HL-60 (cell line): ENCODE results near the gene DYNLT4.

Source experiments
- DNase-seq, 2 experiments: peaks; one replicate each; pipeline ENCODE4 v3.0.0-alpha.2; 2010 to 2020; ENCODE audit warnings: low read depth in 1 of 2, low spot score in 1 of 2
- H3K27ac ChIP-seq: fragments of 250-450 bp; sonication (Bioruptor Pico); replicated peaks from 2 replicates; pipeline ENCODE4 v1.5.1; 2020; ENCODE audit warnings: mild to moderate bottlenecking, moderate library complexity
- H3K27me3 ChIP-seq: fragments of 250-450 bp; sonication (Bioruptor Pico); 2 replicates; pipeline ENCODE4 v1.5.1; 2021; ENCODE audit warnings: mild to moderate bottlenecking, moderate library complexity; ENCODE audit not compliant: insufficient read depth, poor library complexity, severe bottlenecking
- H3K4me3 ChIP-seq: replicated peaks from 2 replicates; pipeline ENCODE4 v1.5.1; 2011; ENCODE audit warnings: mild to moderate bottlenecking, control low read depth, low read length; ENCODE audit not compliant: insufficient read depth
- CTCF ChIP-seq: IDR thresholded peaks from one replicate; pipeline ENCODE4 v1.5.1; 2011; ENCODE audit warnings: low read length, control low read depth, inconsistent platforms; ENCODE audit not compliant: insufficient read depth
- GABPA ChIP-seq: IDR thresholded peaks from 2 replicates; pipeline ENCODE4 v1.6.1; 2012; ENCODE audit warnings: low read depth
- POLR2AphosphoS5 ChIP-seq: IDR thresholded peaks from 2 replicates; pipeline ENCODE4 v1.6.1; 2012; ENCODE audit warnings: low read depth
- REST ChIP-seq: IDR thresholded peaks from 2 replicates; pipeline ENCODE4 v1.6.1; 2012; ENCODE audit warnings: low read depth; ENCODE audit not compliant: insufficient replicate concordance
- SPI1 ChIP-seq: IDR thresholded peaks from 2 replicates; pipeline ENCODE4 v1.6.1; 2012; ENCODE audit warnings: low read depth, mild to moderate bottlenecking, borderline replicate concordance

The DYNLT4 gene

GRCh38 chr1:44848456-44849181 is 41.5 kb upstream of the DYNLT4 start:
- H3K27ac ChIP-seq, result no peak overlapping the region
- H3K27me3 ChIP-seq, result no peaks in the 10 kb centered on the region
- no peak overlapping the region for H3K4me3 ChIP-seq
- no peak for DNase-seq
- no peak for TF ChIP-seq POLR2AphosphoS5
- no peak for TF ChIP-seq CTCF
- TF ChIP-seq SPI1, result no peak
- no peak for TF ChIP-seq REST
- no peak for TF ChIP-seq GABPA

GRCh38 chr1:44847845-44848244 is 40.7 kb upstream of the DYNLT4 start:
- no peak for DNase-seq
- Histone ChIP-seq H3K27me3 (peaks cover under 1% of the 10 kb centered on the region), H3K4me3 (no peak overlapping the region), H3K27ac (no peak overlapping the region)
- TF ChIP-seq SPI1, result no peak
- no peak for TF ChIP-seq CTCF

GRCh38 chr1:44846985-44847384 is 39.8 kb upstream of the DYNLT4 start:
- H3K4me3 ChIP-seq, result no peak overlapping the region
- no peak for DNase-seq
- peaks cover 7% of the 10 kb centered on the region for H3K27me3 ChIP-seq
- TF ChIP-seq SPI1 (no peak), CTCF (no peak), POLR2AphosphoS5 (no peak), GABPA (no peak), REST (no peak)
- H3K27ac ChIP-seq, result no peak overlapping the region
